Measurements from ENCODE around the gene WNT3.
A peak's percentile ranks its signal among the peaks of the same experiment; 100 is the strongest.
"Not testable (repeated sequence)": the region's sequence is repeated elsewhere in the genome, so short reads cannot be mapped to it uniquely, and the experiment has no call there.

Gene WNT3, protein sequence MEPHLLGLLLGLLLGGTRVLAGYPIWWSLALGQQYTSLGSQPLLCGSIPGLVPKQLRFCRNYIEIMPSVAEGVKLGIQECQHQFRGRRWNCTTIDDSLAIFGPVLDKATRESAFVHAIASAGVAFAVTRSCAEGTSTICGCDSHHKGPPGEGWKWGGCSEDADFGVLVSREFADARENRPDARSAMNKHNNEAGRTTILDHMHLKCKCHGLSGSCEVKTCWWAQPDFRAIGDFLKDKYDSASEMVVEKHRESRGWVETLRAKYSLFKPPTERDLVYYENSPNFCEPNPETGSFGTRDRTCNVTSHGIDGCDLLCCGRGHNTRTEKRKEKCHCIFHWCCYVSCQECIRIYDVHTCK

DNA sequence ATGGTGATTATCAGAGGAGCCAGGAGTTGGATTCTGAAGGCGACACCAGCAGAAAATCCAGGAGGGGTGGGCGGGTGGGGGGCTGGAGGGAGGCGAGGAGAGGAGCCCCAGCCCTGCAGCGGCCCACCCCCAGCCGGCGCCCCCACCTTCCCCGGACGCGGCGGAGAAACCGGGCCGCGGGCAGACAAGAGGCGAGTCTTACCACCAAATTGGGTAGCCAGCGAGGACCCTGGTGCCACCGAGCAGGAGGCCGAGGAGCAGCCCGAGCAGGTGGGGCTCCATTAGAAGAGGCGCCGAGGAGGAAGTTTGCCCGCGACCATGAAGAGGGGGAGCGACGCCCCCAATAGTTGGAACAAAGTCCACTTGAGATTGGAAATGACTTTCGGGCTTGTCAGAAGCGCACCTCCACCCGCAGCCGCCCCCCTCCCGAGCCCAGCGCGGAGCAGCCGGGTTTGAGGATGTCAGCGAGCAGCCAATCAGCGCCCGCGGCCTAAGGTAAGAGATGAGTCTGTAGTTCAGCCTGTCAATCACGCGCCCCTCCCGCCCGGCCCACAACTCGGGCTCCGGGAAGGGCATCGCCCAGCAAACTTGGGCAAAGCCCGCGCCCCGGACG lies at the start of gene WNT3:
TSS of gene WNT3 (minus strand) at position 377 of the 613 bp plus-strand sequence. CDS start at position 282, 95 bp downstream.
- DNase-seq: peak; percentile 45

DNA sequence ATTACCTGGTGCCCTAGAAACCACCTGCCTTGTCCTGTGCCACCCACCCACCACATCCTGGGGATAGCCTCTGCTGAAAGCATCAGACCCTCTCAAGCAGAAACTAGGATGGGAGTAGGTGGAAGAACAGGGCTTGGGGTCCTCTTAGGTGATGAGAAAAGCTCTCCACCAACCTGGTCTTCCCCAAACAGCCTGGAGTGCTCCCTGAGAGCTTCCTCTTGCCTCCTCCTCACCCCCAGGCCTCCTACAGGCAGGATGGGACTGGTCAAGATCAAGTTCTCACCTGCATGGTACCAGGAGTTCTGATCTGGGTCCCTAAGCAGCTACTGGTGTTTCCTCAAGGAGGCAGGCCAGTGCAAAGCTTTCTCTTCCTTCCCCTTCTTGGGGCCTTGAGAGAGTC lies 48.3 kb upstream of the WNT3 start:
- no peak for DNase-seq

DNA sequence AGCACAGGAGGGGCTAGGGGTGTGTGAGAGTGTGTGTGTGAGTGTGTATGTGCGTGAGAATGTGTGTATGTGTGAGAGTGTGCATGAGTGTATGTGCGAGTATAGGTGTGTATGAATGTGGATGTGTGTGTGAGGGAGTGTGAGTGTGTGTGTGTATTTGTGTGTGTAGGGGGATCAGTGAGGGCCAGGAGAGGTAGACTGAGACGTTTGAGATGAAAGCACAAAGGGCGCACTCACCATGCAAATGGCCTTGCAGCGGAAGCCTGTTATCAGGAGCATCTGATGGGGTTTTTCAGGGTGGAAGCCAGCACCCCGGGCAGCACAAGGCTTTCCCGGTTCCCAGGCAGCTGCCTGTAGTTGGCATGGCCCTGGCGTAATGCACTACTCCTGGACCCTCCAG lies 47.8 kb upstream of the WNT3 start:
- DNase-seq: no peak

DNA sequence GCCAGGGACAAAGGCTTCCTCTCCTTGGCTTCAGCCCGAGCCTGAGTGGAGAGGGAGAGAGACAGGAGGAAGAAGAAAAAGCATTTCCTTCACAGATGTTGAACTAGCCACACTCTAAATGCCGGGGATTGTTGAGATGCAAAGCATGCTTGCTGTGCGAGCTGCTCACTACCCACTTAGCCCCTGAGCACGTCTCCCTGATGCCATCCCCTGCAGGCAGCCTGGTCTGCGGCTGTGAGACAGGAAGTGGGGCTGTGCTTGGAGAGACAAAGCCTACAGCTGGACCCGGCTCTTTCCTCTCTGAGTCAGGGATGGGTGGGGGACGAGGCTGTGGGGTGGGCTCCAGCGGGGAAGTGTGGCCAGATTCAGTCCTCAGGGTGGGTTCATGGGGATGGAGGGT lies 46.6 kb upstream of the WNT3 start:
- no peak for DNase-seq

DNA sequence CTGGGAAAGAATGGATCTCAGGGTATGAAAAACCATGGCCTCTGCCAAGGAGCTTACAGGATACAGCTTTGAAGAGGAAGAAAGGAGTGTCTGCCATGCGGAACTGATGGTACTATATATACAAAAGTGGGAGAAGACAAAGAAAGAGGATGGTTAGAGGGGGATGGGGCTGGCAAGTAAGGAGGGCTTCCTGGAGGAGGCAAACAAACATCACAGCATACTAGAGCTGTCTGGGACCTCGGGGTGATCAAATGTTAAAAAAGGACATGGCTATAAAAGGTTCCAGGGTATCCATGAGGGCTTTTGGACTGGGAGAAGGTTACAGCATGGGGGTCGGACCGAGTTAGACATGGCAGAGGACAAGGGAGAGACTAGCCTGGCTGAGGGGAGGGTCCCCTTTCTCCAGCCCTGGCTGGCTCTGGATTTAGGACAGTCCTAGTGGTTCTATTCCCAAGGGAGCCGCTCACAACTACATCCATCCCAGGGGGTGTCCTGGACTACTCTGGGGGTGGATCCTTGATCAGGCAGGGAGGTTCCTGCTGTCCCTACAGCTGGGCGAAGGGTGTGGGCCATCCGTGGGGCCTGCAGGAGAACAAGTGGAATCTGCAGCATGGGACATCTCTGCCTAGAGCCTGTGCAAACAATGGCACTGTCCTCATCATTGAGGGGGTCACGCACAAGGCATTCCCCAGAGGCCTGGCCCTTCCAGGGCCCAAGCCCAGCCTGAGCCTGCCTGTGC lies 45.1 kb upstream of the WNT3 start:
- DNase-seq: no peak

DNA sequence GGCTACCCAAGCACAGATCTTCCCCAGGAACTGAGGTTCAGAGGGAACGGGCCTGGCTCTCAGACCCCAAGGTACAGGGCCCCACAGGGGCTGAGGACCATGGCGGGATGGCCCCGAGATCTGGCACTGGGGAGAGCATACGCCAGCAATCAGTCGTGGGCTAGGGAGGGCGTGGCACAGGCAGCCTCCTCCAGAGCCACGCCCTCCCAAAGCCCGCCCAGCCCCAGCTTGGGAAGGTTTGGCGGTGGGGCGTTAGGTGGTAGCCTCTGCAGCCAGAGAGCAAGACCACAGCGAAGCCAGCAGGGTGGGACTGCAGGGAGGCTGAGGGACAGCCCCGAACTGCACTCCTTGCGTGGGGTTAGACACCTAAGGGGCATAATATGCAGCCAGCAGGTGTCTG lies 44.5 kb upstream of the WNT3 start:
- DNase-seq: no peak

DNA sequence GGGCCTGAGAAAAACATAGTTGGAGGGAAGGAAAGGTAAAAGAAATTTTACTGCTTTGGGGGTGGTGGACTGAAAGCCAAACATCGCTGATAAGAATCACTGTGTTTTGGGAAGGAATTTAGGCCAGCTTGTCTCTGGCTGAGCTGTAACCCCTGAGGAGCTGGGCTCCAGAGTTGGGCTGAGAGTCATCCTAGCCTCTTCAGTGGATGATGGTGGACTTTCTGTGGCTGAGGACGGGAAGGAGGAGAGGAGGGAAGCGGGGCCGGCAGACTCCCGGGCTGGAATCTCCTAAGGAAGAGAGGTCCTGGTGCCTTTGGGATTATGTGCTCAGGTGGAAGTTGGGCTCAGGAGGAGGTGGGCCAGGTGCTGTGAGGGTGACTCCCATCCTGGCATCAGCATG lies 41.5 kb upstream of the WNT3 start:
- DNase-seq: no peak

DNA sequence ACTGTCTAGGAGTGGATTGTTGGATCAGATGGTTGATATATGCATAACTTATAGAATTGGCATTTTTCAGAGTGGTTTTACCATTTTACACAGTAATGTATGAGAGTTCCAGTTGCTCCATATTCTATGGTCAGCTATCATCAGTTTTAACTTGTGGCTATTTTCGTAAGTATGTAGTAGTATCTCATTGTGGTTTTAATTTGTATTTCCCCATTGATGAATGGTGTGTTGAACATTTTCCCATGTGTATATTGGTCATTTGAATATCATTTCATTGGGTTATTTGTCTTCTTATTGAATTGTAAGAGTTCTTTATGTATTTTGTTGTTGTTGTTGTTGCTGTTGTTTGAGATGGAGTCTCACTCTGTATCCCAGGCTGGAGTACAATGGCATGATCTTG lies 39.1 kb upstream of the WNT3 start:
- DNase-seq: no peak

DNA sequence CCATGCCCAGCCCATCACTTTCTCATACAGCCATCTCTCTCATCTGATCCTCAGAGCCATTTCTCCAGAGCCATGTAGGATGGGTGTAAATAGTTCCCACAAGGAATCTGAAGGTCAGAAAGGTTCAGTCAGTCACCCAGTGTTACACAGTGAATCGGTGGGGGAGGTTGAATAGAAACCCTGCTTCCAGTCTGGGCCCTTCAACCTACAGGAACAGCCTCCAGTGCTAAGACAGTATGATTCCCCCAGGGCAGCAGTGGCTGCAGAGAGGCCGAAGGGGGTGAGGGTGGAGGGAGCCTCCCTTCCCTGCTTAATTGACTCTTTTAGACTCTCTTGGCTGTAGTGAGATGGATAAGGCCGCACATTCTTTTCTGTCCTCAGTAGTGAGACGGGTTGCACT lies 36.5 kb upstream of the WNT3 start:
- DNase-seq: no peak

DNA sequence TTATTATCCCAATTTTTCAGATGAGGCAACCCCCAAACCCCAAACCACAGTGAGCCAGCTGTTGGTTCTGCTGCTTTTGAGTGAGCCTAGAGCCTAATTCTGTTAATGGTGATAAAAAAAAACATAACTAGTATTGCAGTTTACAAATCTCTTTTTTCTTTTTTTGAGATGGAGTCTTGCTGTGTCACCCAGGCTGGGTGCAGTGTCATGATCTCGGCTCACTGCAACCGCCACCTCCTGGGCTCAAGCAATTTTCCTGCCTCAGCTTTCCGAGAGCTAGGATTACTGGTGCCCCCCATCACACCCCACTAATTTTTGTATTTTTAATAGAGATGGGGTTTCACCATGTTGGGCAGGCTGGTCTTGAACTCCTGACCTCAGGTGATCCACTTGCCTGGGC lies 36.0 kb upstream of the WNT3 start:
- no peak for DNase-seq

DNA sequence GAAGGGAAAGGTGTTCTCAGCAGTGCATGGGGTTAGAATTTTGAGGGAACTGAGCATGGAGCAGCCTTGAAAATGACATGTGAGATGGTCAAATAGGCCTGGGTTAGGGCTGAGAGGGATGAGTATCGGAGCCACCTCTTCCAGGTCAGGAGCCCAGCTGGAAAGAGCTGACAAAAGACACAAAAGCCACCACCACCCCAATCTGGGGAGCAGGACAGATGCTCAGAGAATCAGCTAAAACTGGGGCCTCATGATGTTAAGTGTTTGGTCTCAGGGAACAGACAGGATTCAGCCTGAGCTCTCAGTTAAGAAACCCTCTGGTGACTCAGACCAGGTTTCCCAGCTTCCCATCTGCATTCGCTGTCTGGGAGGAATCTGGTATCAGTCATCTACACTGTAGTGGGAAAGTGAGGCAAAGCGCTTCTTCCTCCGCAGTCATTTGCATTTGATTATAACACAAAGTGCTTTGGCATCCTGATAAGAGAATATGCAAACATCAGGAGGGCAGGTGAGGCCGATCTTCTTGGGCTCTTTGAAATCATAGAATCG lies 35.5 kb upstream of the WNT3 start:
- no peak for DNase-seq

DNA sequence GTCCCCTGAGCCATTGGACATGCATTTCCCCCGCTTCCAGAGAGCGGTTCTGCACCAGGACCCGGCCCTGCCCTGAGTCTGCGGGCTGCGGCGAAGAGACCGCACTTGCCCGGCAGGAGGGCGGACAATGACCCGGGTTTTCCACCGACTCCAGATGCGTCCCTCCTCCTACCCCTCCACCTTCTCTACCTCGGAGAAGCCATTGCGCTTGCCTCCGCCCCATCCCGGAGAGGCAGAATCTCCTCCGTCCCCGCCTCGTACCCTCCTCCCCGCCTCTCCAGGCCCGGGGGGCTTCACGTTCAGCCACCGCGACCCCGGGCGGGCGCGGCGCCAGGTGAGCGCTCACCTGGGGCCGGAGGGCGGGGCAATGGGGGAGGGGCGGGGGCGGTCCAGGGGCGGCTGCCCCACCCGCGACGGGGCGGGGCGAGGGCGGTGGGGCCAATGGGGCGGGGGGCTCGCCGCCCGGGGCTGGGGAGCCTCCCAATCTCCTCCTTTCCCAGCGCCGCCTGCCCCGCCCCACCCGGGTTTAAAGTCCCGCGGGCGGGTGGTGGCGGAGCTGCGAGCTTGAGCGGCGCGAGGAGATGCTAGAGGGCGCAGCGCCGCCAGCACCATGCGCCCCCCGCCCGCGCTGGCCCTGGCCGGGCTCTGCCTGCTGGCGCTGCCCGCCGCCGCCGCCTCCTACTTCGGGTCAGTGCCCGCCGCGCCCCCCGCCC lies 32.7 kb upstream of the WNT3 start, which contains the start of gene WNT9B:
TSS of gene WNT9B (plus strand) at position 555 of the 713 bp plus-strand sequence. CDS start at position 611, 56 bp downstream.
- peak; percentile 8 for DNase-seq

DNA sequence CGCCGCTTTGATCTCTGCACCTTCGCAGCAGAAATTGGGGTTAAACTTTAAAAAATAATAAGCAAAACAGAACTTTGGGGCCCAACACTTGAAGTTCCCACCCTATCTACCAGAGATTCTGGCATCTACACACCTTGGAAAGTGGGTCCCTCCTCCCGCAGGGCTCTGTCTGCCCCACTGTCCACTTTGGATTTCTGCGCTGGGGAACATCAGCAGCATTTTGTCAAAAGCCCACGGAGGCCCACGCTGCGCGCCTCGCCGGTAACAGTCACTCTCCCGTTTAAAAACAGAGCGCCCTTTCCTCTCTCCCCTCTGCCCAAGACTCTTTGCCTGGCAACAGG lies 32.2 kb upstream of the WNT3 start:
- no peak for DNase-seq

DNA sequence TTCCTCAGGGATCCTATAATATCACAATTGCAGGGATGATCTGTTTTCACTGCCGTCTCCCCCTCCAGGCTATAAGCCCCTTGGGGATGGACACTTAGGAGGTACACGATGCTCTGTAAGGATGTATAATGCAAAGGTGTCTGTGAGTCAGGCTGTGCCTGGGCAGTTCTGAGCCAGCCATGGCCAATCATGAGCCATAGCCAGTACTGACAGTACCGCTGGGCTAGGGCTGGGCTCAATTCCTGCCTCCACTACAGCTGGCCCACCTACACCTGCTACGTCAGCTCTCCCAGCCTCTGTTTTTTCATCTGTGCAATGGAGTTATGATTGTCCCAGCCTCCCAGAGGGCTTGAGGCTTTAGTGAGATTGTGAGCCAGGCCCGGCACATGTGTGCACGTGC lies 30.0 kb upstream of the WNT3 start:
- DNase-seq: no peak

DNA sequence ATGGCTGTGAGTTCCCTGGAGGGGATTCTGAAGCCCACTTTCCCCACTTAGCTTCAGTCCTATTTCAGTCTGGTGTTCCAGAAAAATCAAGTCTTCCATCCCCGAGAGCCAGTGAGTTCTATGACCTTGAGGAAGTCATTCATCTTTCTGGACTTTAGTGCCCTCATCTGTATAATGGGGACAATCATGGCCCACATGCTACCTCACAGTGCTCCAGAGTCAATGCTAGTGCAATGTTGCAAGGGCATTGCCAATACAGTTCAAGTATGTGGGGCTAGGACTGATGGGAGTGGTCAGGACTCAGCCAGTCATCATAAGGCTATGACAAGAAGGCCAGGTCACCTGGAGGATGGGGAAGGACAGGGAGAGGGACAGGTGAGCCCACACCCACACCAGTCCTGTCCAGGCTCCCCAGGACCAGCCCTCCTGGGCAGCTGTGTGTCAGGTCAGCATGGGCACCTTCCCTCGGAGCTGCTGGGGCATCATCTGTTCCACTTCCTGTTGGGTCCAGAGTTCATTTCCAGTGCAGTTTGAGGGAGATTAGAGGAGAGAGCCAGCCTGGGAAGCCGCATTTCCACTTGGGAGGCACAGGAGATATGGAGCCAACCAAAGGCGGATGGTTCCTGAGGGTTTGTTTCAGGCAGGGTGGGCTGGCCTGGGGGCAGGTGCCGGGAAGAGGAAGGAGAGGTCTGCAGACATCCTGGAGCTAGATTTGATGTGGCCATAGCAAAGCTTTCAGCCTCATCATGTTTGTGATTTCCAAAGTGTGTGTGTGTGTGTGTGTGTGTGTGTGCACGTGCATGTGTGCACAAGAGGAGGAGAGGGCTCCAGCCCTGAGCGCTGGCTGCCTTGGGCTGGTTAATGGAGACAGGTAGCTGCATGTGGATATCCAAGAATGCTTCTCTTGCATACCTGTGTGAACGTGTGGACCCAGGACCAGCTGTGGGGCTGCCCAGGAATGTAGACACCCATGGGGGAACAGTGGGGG lies 29.0 kb upstream of the WNT3 start:
- no peak for DNase-seq

DNA sequence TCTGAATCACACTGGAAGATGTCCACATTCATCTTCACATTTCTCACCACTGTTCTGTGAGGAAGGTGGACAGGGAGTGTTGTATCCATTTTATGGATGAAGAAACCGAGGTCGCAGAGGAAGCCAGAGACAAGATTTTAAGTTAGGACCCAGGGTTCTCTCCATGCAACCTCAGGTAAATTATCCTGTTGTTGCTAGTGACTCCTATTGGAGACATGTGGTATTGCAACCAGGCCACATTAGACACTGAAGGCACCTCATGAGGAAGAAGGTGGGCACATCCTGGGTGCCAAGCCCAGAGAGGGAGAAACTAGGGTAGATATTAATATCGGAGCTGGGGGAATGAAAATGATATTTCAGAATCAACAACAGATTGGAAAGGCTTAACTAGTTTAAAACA lies 24.3 kb upstream of the WNT3 start:
- no peak for DNase-seq

DNA sequence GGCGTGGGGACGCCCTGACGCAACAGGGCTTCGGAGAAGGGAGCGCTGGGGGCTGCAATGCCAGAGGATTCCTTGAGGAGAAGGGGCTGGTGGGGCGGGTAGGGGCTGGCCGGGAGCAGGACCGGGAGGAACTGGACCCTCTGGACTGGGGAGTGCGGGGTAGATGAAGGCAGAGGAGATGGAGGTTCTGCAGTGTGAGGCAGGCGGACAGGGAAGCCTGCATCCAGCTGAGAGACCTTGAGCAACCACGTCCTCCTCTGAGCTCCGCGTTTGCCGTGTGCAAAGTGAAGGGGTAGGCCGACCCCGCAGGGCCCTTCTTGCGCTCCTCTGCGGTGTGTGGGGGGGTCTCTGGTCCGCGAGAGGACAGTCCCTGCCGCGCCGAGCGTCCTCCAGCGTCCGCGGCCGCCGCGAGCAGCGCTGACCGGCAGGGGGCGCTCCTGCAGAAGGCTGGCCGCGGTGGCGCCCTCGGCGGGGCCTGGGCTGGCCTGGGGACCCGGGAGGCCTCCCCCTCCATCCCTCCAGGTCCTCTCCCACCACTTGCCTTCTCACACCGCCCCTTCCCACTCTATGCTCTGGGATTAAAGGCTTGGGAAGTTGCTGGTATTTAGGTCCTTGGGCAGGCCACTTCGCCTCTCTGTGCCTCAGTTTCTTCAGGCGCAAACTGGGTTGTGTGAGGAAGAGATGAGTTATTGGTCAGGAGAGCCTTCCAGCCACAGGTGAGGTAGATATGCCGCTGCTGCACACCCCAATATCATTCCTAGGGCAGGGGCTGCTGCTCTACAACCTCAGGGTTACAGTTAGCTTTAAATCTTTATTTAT lies 23.3 kb upstream of the WNT3 start:
- DNase-seq: no peak

DNA sequence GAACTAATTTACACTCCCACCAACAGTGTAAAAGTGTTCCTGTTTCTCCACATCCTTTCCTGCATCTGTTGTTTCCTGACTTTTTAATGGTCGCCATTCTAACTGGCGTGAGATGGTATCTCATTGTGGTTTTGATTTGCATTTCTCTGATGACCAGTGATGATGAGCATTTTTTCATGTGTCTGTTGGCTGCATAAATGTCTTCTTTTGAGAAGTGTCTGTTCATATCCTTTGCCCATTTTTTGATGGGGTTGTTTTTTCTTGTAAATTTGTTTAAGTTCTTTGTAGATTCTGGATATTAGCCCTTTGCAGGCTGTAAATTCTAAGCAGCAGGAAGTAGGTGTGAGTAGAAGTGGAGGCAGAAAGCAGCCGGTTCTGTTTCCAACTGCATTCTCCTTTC lies 22.1 kb upstream of the WNT3 start:
- not testable (repeated sequence) for DNase-seq

DNA sequence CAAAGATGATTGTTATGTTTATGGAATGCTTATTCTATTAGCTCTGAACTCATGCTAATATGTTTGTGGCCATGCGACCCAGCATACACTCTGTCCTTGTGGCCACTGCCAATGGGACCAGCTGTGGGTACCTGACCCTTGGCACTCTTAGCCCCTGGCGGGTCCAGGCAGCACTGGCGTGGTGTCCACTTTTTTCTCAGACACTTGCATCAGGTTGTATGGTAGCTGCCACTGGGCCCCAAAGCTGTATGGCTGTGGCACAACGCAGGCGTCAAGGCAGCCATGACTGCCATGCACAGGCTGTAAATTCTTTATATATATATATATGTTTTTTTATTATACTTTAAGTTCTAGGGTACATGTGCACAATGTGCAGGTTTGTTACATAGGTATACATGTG lies 20.7 kb upstream of the WNT3 start:
- DNase-seq: no peak

DNA sequence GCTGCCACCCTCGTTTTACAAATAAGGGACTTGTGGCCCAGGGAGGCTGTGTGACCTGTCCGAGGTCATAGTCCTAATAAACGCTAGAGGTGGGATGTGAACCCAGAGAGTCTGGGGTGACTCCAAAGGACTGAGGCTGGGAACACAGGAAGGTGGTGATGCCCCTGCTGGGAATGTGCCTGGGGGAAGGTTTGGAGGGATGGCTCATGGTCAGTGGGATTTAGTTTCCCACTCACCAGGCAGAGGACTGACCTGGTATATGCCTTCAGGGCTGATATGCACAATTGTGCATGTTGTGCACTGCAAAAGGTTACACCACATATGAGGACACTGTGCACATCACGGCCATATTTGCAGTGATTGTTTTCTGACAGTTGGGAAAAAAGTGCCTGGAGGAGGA lies 19.0 kb upstream of the WNT3 start:
- no peak for DNase-seq

DNA sequence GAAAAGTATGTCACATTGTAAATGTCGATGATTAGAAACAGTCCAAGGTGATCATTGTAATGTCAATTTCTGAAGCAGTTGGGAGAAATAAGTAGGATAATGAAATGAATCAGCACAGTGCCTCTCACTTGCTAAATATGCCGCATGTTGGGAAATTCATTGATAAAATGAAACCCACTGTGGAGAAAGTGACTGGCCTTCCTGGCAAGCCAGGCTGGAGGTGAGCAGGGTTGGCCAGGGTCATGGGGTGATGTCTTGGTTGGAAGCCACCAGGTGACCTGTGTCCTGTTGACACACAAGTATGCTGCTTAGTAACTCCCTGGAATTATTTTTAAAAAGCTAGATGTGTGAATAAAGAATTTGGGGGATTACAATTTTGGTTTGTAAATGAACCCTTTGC lies 18.0 kb upstream of the WNT3 start:
- no peak for DNase-seq
